DND-41 (cell line): Measurements from ENCODE around the gene ZNF511.

Experiments used
- CTCF ChIP-seq: IDR thresholded peaks from 2 replicates; pipeline ENCODE4 v1.5.1; 2012; ENCODE audit warnings: borderline replicate concordance, low read length, moderate library complexity, mild to moderate bottlenecking; ENCODE audit not compliant: poor library complexity, severe bottlenecking; ENCODE audit errors: extremely low read depth
- EZH2 ChIP-seq: IDR thresholded peaks from 3 replicates; pipeline ENCODE4 v1.6.1; 2012; ENCODE audit warnings: borderline replicate concordance, low read depth, mild to moderate bottlenecking, moderate library complexity, low read length, inconsistent platforms; ENCODE audit not compliant: severe bottlenecking

GRCh38 chr10:133272301-133272963 lies 36.3 kb upstream of the ZNF511 start:
- no peak for TF ChIP-seq CTCF
- TF ChIP-seq EZH2, result no peak
